Endodermal cell (in vitro differentiated cells): ENCODE results near the gene ZDHHC19. TPM values are rescaled to one million over a fixed set of nuclear protein-coding genes. Genes with fewer than 3 reads are reported as not detected.

Experiments used
- DNase-seq: peaks from one replicate; pipeline ENCODE4 v3.0.0-alpha.2; 2017
- H3K27ac ChIP-seq: 2 replicates; pipeline ENCODE4 v1.5.1; 2013; ENCODE audit warnings: mild to moderate bottlenecking, low read depth, low read length, moderate library complexity
- H3K27me3 ChIP-seq: 2 replicates; pipeline ENCODE4 v1.6.1; 2013; ENCODE audit warnings: mild to moderate bottlenecking, low read length, moderate library complexity; ENCODE audit not compliant: insufficient read depth, control insufficient read depth, poor library complexity, severe bottlenecking
- H3K36me3 ChIP-seq: 2 replicates; pipeline ENCODE4 v1.7.0; 2013; ENCODE audit warnings: mild to moderate bottlenecking, low read length, moderate library complexity; ENCODE audit not compliant: control insufficient read depth, insufficient read depth
- H3K4me1 ChIP-seq: one replicate; pipeline ENCODE4 v1.7.0; 2013; ENCODE audit warnings: low read length; ENCODE audit not compliant: control insufficient read depth, insufficient read depth
- H3K4me3 ChIP-seq: 2 replicates; pipeline ENCODE4 v1.5.1; 2013; ENCODE audit warnings: mild to moderate bottlenecking, low read length, moderate library complexity
- H3K9ac ChIP-seq: 2 replicates; pipeline ENCODE4 v1.6.1; 2013; ENCODE audit warnings: mild to moderate bottlenecking, low read length, moderate library complexity; ENCODE audit not compliant: poor library complexity, severe bottlenecking; ENCODE audit errors: extremely low read depth
- H3K9me3 ChIP-seq: 2 replicates; pipeline ENCODE4 v1.6.1; 2013; ENCODE audit warnings: mild to moderate bottlenecking, low read length, moderate library complexity; ENCODE audit not compliant: control insufficient read depth
- H3K27ac Mint-ChIP-seq: 2 replicates; pipeline ENCODE4 v1.8.0; 2020; ENCODE audit warnings: mixed read lengths
- H3K27me3 Mint-ChIP-seq: 2 replicates; pipeline ENCODE4 v1.8.0; 2021; ENCODE audit warnings: mild to moderate bottlenecking, mixed read lengths; ENCODE audit not compliant: insufficient read depth
- H3K36me3 Mint-ChIP-seq: 2 replicates; pipeline ENCODE4 v1.8.0; 2020; ENCODE audit warnings: low read depth, mixed read lengths
- H3K4me1 Mint-ChIP-seq: 2 replicates; pipeline ENCODE4 v1.8.0; 2020; ENCODE audit warnings: mixed read lengths
- H3K4me3 Mint-ChIP-seq: 2 replicates; pipeline ENCODE4 v1.8.0; 2020; ENCODE audit warnings: mild to moderate bottlenecking, moderate library complexity, mixed read lengths
- H3K9me3 Mint-ChIP-seq: 2 replicates; pipeline ENCODE4 v1.8.0; 2020; ENCODE audit warnings: mild to moderate bottlenecking, mixed read lengths
- CTCF ChIP-seq: fragments of 200-600 bp; sonication (generic); conservative IDR thresholded peaks from 2 replicates; pipeline ENCODE4 v1.5.0; 2021; ENCODE audit warnings: antibody characterized with exemption, mild to moderate bottlenecking
- WGBS, 2 experiments: methylation state at CpG; one replicate each; pipeline versions ENCODE4 v1.1.5 to v1.1.7; 2013; ENCODE audit warnings: missing lambda C conversion rate in 2 of 2, mixed read lengths in 1 of 2; ENCODE audit not compliant: insufficient coverage in 1 of 2, insufficient read length in 1 of 2; 5-methylcytosine and 5-hydroxymethylcytosine counted together
- total RNA-seq, 2 donors: library from RNA; stranded (reverse); fragmentation: NEBNext Ultra II Directional in 1 of 2; extraction: Animal tissue kit (Norgen Biotek cat#: 25700) in 1 of 2; gene quantifications; 2 replicates in 1 of 2; 3 replicates in 1 of 2; pipeline ENCODE4 v1.2.1, GENCODE V29; 2021

ZDHHC19 gene
- total RNA-seq, 2 donors from 2014 or later: 0.86 TPM; not detected in 1

GRCh38 chr3:196150481-196150880 is 60.7 kb downstream of the ZDHHC19 start:
- DNase-seq: no peak
- Histone ChIP-seq H3K4me3 (no peak overlapping the region), H3K9ac (no peak overlapping the region), H3K27me3 (no peaks in the 10 kb centered on the region), H3K9me3 (peaks cover 5% of the 10 kb centered on the region), H3K36me3 (no peaks in the 10 kb centered on the region), H3K4me1 (no peaks in the 10 kb centered on the region), H3K27ac (no peak overlapping the region)
- Mint-ChIP-seq H3K4me1 (no peaks in the 10 kb centered on the region), H3K4me3 (no peak overlapping the region), H3K36me3 (no peaks in the 10 kb centered on the region), H3K27ac (no peak overlapping the region), H3K27me3 (peaks cover 10% of the 10 kb centered on the region), H3K9me3 (peaks cover 30% of the 10 kb centered on the region)
- TF ChIP-seq CTCF: no peak
- 82 to 92% methylated on average over 2 to 3 of the region's 3 CpGs for WGBS, 2 experiments

GRCh38 chr3:196149831-196150301 is 61.3 kb downstream of the ZDHHC19 start:
- Mint-ChIP-seq H3K36me3 (no peaks in the 10 kb centered on the region), H3K9me3 (peaks cover 31% of the 10 kb centered on the region), H3K4me1 (no peaks in the 10 kb centered on the region), H3K27ac (no peak overlapping the region), H3K27me3 (peaks cover 10% of the 10 kb centered on the region), H3K4me3 (no peak overlapping the region)
- DNase-seq: no peak
- 94 to 100% methylated on average over 4 to 7 of the region's 7 CpGs for WGBS, 2 experiments
- no peak overlapping the region for H3K27ac ChIP-seq
- H3K36me3 ChIP-seq: no peaks in the 10 kb centered on the region
- H3K4me3 ChIP-seq: no peak overlapping the region
- no peaks in the 10 kb centered on the region for H3K27me3 ChIP-seq
- no peak for TF ChIP-seq CTCF
- peaks cover 5% of the 10 kb centered on the region for H3K9me3 ChIP-seq
- H3K9ac ChIP-seq: no peak overlapping the region
- no peaks in the 10 kb centered on the region for H3K4me1 ChIP-seq

- Mint-ChIP-seq H3K4me3 (no peak overlapping the region), H3K27ac (no peak overlapping the region), H3K9me3 (peaks cover 31% of the 10 kb centered on the region), H3K36me3 (no peaks in the 10 kb centered on the region), H3K27me3 (peaks cover 9% of the 10 kb centered on the region), H3K4me1 (no peaks in the 10 kb centered on the region)
- H3K9me3 ChIP-seq: peaks cover 5% of the 10 kb centered on the region
- no peak overlapping the region for H3K9ac ChIP-seq
- H3K4me3 ChIP-seq: no peak overlapping the region
- H3K27ac ChIP-seq: no peak overlapping the region
- no peaks in the 10 kb centered on the region for H3K36me3 ChIP-seq
- H3K4me1 ChIP-seq: no peaks in the 10 kb centered on the region
- 91 to 94% methylated on average over 7 to 10 of the region's 10 CpGs for WGBS, 2 experiments
- H3K27me3 ChIP-seq: no peaks in the 10 kb centered on the region
- TF ChIP-seq CTCF: no peak
- no peak for DNase-seq
Measured at GRCh38 chr3:196149375-196149774, 61.8 kb downstream of the ZDHHC19 start.

Other genes starting within 250 kb of the ZDHHC19 start
- gene TFRC, start 129.3 kb downstream of the ZDHHC19 start, total RNA-seq: 10 to 100 TPM; 69.0 to 90.0 TPM
- 1 to 10 TPM; 1.9 to 2.0 TPM for gene SLC51A, start 5.1 kb upstream of the ZDHHC19 start, total RNA-seq
- 10 to 100 TPM; 30.2 to 32.5 TPM for gene PCYT1A, start 76.3 kb upstream of the ZDHHC19 start, total RNA-seq
- gene DYNLT2B, start 106.8 kb upstream of the ZDHHC19 start, total RNA-seq: 10 to 100 TPM; 22.6 to 45.5 TPM
- not detected for gene TM4SF19, start 127.0 kb upstream of the ZDHHC19 start, total RNA-seq
- 100 to 1,000 TPM; 109 to 120 TPM for gene UBXN7, start 221.0 kb upstream of the ZDHHC19 start, total RNA-seq